T-helper 1 cell treated with Interleukin-12 subunit alpha and Interleukin-12 subunit beta and Interleukin-4 antibody, amounts not matched to agents 30 μg/mL and 1 μg/mL, for 36 hours (primary cell): ENCODE results near the gene GRAMD1A.
"Not testable (repeated sequence)": the region's sequence is repeated elsewhere in the genome, so short reads cannot be mapped to it uniquely, and the experiment has no call there.

Source experiments
- H3K27ac Mint-ChIP-seq: one replicate; pipeline ENCODE4 v1.8.0; 2021; ENCODE audit warnings: mild to moderate bottlenecking, mixed read lengths
- H3K27me3 Mint-ChIP-seq: one replicate; pipeline ENCODE4 v1.8.0; 2021; ENCODE audit warnings: low read depth, mixed read lengths
- H3K36me3 Mint-ChIP-seq: one replicate; pipeline ENCODE4 v1.8.0; 2021; ENCODE audit warnings: low read depth, mixed read lengths
- H3K4me1 Mint-ChIP-seq: one replicate; pipeline ENCODE4 v1.8.0; 2021; ENCODE audit warnings: low read depth, mixed read lengths
- H3K4me3 Mint-ChIP-seq: one replicate; pipeline ENCODE4 v1.8.0; 2021; ENCODE audit warnings: mild to moderate bottlenecking, moderate library complexity, mixed read lengths
- H3K9me3 Mint-ChIP-seq: one replicate; pipeline ENCODE4 v1.8.0; 2021; ENCODE audit warnings: mixed read lengths

GRAMD1A gene

DNA sequence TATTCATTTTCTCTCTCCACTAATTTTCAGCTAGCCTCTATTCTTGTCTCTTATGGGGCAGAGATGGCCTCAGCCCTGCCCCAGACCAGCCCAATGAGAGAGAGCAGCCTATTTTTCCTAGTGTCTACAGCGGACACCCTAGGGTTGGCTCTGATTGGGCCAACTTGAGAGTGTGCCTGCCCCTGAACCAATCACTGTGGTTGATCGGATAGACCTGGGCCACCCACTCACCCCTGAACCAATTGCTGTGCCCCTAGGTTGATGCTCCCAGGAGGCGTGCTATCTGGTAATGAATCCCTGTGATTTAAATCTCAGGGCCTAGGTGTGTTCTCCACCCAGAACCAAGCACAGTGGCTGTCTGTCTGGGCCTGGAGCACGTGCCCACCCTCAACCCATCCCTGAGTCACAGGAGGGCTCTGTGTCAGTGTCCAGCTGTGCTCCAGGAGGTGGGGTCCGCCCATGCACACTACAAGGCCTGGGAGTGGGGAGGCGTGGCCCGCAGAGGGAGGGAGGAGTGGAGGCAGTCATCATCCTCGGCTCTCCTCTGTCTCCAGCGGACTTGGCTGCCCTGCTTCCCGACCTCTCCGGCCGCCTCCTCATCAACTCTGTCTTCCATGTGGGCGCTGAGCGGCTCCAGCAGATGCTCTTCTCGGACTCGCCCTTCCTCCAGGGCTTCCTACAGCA lies 15.3 kb downstream of the GRAMD1A start:
- no peak overlapping the region for H3K27ac Mint-ChIP-seq
- no peak overlapping the region for H3K4me3 Mint-ChIP-seq
- no peaks in the 10 kb centered on the region for H3K27me3 Mint-ChIP-seq
- no peaks in the 10 kb centered on the region for H3K9me3 Mint-ChIP-seq
- peaks cover 47% of the 10 kb centered on the region for H3K36me3 Mint-ChIP-seq
- H3K4me1 Mint-ChIP-seq = peaks cover 36% of the 10 kb centered on the region

DNA sequence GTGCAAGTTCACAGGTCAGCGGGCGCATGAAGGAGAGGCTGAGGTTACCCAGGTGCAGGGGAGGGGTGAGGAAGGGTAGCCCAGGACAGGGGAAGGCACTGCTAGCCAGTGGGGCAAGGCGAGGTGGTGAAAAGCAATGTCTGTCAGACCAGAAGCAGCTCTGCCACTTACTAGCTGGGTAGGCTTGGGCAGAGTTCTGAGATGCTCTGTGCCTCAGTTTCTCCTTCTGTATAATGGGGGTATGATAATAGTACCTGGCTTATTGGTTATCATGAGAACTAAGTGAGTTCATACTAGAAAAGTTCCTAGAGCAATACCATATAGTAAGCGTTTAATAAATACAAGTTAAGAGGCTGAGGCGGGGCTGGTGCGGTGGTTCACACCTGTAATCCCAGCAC lies 15.8 kb downstream of the GRAMD1A start:
- H3K27me3 Mint-ChIP-seq = no peaks in the 10 kb centered on the region
- H3K4me3 Mint-ChIP-seq = no peak overlapping the region
- no peak overlapping the region for H3K27ac Mint-ChIP-seq
- H3K36me3 Mint-ChIP-seq = peaks cover 47% of the 10 kb centered on the region
- peaks cover 33% of the 10 kb centered on the region for H3K4me1 Mint-ChIP-seq
- no peaks in the 10 kb centered on the region for H3K9me3 Mint-ChIP-seq

DNA sequence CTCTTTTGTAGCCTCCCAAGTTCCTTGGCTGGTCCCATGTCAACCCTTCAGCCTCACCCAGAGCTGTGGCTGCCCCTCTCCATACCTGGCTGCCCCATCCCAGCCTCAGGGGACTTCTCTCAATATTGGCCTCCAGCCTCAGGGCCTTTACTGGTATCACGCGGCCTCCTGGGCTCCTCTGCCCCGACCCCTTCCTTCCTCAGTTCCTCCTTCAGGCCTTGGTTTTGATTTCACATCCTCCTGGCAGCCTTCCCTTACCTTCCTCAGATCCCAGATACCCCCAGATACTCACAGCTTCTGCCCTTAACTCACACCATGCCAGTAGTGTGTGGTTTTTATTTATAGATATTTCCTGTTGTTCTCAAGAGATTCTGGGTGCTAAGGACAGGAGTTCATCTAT lies 17.4 kb downstream of the GRAMD1A start:
- H3K27me3 Mint-ChIP-seq = no peaks in the 10 kb centered on the region
- H3K36me3 Mint-ChIP-seq = peaks cover 46% of the 10 kb centered on the region
- no peaks in the 10 kb centered on the region for H3K9me3 Mint-ChIP-seq
- peaks cover 24% of the 10 kb centered on the region for H3K4me1 Mint-ChIP-seq
- H3K4me3 Mint-ChIP-seq = no peak overlapping the region
- no peak overlapping the region for H3K27ac Mint-ChIP-seq

DNA sequence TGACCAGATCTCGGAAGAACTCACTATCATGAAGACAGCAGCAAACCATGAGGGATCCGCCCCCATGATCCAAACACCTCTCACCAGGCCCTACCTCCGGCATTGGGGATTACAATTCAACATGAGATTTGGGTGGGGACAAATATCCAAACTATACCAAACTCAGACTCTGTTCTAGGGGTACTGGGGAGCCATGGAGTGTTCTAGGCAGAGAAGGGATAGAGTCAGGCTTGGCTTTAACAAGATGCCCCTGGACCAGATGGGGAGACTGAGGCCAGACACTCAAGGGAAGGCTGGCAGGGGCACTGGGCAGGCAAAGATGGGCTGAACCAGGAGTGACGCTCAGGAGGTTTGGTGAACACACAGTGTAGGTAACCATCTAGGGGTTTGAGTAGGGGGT lies 18.3 kb downstream of the GRAMD1A start:
- Mint-ChIP-seq H3K36me3 (peaks cover 46% of the 10 kb centered on the region), H3K4me1 (peaks cover 15% of the 10 kb centered on the region), H3K27me3 (no peaks in the 10 kb centered on the region), H3K27ac (no peak overlapping the region), H3K9me3 (no peaks in the 10 kb centered on the region), H3K4me3 (no peak overlapping the region)

DNA sequence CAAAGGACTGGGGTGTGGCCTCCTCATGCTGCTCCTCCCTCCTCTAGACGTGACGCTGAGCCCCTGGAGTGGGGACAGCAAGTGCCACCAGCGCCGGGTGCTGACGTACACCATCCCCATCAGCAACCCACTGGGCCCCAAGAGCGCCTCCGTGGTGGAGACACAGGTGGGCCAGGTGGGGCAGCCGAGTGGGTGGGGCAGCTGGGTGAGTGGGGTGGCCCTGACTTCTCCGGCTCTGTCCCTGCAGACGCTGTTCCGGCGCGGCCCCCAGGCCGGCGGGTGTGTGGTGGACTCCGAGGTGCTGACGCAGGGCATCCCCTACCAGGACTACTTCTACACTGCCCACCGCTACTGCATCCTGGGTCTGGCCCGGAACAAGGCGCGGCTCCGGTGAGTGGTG lies 19.0 kb downstream of the GRAMD1A start:
- Mint-ChIP-seq H3K9me3 (no peaks in the 10 kb centered on the region), H3K27ac (no peak overlapping the region), H3K36me3 (peaks cover 43% of the 10 kb centered on the region), H3K4me3 (no peak overlapping the region), H3K27me3 (no peaks in the 10 kb centered on the region), H3K4me1 (peaks cover 9% of the 10 kb centered on the region)

DNA sequence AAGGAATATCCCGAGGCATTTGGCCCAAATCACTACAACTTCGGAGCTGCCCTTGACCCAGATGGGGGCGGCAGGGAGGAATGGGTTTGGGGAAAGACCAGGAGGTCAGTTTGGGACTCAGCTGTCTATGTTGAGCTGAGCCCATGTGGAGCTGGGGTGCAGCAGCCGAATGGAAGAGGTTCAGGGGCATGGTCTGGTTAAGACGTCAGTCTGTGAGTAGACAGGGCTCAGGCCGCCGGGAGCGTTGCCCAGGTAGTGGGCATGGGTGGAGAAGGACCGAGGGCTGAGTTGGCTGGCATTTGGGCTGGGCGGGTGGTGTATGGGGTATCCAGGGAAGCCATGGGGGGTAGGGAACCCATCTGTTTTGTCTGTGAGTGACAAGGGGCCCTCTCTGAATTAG lies 20.9 kb downstream of the GRAMD1A start:
- Mint-ChIP-seq H3K4me1 (no peaks in the 10 kb centered on the region), H3K27ac (no peak overlapping the region)

DNA sequence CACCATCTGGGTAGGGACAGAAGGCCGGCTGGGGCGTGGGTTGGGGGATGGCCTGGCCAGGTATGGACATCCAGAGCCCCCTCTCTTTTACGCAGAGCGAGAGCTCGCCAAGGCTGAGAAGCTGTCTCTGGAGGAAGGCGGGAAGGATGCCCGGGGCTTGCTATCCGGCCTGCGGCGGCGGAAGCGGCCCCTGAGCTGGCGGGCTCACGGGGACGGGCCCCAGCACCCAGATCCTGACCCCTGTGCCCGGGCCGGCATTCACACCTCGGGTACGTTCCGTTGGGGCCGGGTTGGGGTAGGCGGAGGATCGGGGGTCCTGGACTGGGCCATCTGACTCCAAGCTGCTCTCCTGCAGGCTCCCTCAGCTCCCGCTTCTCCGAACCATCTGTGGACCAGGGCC lies 21.5 kb downstream of the GRAMD1A start:
- H3K36me3 Mint-ChIP-seq = peaks cover 35% of the 10 kb centered on the region
- H3K27ac Mint-ChIP-seq = no peak overlapping the region
- H3K4me3 Mint-ChIP-seq = no peak overlapping the region
- H3K27me3 Mint-ChIP-seq = no peaks in the 10 kb centered on the region
- H3K4me1 Mint-ChIP-seq = no peaks in the 10 kb centered on the region
- H3K9me3 Mint-ChIP-seq = no peaks in the 10 kb centered on the region

More for the DNA sequence above, 20.9 kb downstream of the GRAMD1A start:
- no peak overlapping the region for H3K4me3 Mint-ChIP-seq
- peaks cover 36% of the 10 kb centered on the region for H3K36me3 Mint-ChIP-seq
- no peaks in the 10 kb centered on the region for H3K27me3 Mint-ChIP-seq
- H3K9me3 Mint-ChIP-seq = no peaks in the 10 kb centered on the region

DNA sequence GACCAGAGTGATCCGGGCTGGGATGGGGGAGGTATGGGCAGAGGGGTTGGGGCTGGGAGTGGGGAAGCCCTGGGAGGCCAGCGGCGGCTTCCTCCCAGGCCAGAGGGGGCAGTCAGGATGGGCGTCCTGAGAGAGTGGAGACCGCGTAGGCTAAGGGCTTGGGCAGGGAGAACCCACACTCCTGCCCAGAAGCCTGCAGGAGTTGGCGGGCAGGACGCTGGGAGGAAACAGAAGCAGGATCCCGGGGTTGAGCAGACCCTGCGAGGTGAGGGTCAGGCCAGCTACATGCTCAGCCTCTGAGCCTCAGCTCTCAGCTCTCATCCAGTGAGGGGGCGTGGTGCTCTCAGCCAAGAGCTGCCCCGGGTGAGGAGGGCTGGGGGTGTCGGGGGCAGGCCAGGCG lies 22.3 kb downstream of the GRAMD1A start:
- Mint-ChIP-seq H3K27me3 (no peaks in the 10 kb centered on the region), H3K36me3 (peaks cover 35% of the 10 kb centered on the region), H3K4me3 (no peak overlapping the region), H3K27ac (no peak overlapping the region), H3K9me3 (no peaks in the 10 kb centered on the region), H3K4me1 (no peaks in the 10 kb centered on the region)

DNA sequence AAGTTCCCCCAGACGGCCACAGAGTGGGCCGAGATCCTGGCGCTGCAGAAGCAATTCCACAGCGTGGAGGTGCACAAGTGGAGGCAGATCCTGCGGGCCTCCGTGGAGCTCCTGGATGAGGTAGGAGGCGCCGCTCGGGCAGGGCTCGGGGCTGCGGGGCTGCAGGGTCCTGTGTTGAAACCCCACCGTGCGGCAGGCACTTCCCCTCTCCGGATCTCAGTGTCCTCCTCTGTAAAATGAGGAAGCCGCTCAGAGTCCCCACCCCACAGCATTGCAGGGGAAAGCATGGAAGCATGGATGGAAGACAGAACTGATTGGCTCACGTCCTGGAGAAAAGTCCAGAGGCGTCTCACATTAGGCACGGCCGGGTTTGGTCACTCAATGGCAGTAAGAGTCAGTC lies 23.3 kb downstream of the GRAMD1A start:
- H3K27me3 Mint-ChIP-seq = no peaks in the 10 kb centered on the region
- H3K27ac Mint-ChIP-seq = no peak overlapping the region
- H3K4me1 Mint-ChIP-seq = no peaks in the 10 kb centered on the region
- H3K36me3 Mint-ChIP-seq = peaks cover 28% of the 10 kb centered on the region
- H3K9me3 Mint-ChIP-seq = no peaks in the 10 kb centered on the region
- no peak overlapping the region for H3K4me3 Mint-ChIP-seq

DNA sequence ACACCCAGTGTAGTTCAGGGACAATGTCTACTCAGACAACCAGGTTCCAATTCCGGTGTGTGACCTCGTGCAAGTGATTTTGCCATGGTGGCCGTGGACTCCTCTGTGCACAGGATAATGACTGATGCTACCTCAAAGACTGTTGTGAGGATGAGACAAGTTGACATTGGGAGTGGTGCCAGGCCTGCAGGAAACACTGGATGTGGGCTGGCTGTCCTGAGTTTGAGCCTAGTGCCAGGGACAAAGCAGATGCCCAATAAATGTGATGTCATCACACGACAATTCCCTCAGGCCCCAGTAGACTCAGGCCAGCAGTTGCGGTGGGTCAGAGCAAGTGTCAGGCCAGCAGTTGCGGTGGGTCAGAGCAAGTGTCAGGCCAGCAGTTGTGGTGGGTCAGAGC lies 24.0 kb downstream of the GRAMD1A start:
- no peak overlapping the region for H3K27ac Mint-ChIP-seq
- no peaks in the 10 kb centered on the region for H3K27me3 Mint-ChIP-seq
- H3K4me3 Mint-ChIP-seq = no peak overlapping the region
- no peaks in the 10 kb centered on the region for H3K4me1 Mint-ChIP-seq
- H3K36me3 Mint-ChIP-seq = peaks cover 25% of the 10 kb centered on the region
- H3K9me3 Mint-ChIP-seq = no peaks in the 10 kb centered on the region

DNA sequence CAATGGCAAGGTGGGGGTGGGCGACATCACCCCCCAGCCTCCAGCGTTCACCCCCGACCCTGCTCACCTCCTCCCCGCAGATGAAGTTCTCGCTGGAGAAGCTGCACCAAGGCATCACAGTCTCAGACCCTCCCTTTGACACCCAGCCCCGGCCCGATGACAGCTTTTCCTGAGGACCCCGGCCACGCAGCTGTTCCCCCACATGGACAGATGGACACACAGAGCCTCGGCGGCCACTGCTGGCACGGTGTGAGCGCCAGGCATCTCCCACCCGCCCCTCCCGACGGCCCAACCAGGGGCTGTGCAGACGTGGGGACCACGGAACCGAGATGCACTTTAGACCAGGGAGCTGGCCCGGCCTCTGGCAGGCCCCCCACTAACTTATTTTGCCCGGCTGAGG lies 25.8 kb downstream of the GRAMD1A start:
- Mint-ChIP-seq H3K4me1 (no peaks in the 10 kb centered on the region), H3K4me3 (no peak overlapping the region), H3K9me3 (no peaks in the 10 kb centered on the region), H3K36me3 (peaks cover 15% of the 10 kb centered on the region), H3K27ac (no peak overlapping the region), H3K27me3 (peaks cover 4% of the 10 kb centered on the region)

DNA sequence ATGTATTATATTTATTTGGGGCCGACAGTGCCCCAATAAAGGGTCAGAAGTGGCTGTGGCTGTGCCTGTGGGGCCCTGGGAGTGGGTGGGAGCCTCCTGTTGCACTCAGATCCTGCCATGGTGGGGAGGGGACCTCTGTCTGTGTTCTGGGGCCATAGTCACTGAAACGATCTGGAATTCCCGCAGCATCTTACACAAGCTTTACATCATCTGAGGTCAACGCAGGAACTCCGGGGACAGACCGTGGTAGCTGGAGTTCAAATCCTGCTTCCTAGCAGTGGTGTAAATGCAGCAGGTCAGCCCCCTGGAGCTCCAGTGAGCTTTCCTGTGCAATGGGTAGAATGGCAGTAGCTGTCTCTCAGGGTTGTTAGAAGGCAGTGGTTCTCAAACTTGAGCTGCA lies 26.3 kb downstream of the GRAMD1A start:
- Mint-ChIP-seq H3K4me1 (peaks cover 4% of the 10 kb centered on the region), H3K27me3 (peaks cover 9% of the 10 kb centered on the region), H3K36me3 (peaks cover 17% of the 10 kb centered on the region), H3K4me3 (no peak overlapping the region), H3K9me3 (no peaks in the 10 kb centered on the region), H3K27ac (no peak overlapping the region)

DNA sequence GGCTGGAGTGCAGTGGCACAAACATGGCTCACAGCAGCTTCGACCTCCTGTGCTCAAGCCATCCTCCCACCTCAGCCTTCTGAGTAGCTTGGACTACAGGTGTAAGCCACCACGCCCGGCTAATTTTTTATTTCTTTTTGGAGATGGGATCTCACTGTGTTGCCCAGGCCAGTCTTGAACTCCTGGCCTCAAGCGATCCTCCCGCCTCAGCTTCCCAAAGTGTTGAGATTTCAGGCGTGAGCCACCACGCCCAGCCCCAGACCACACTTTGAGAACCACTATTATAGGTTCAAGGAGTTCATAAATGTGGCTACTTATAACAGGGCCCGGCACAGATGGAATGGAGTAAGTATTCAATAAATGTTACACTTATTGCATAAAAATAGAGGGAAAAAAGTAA lies 26.9 kb downstream of the GRAMD1A start:
- Mint-ChIP-seq H3K27me3 (peaks cover 14% of the 10 kb centered on the region), H3K36me3 (peaks cover 16% of the 10 kb centered on the region), H3K9me3 (no peaks in the 10 kb centered on the region), H3K4me1 (peaks cover 6% of the 10 kb centered on the region), H3K4me3 (no peak overlapping the region), H3K27ac (no peak overlapping the region)

DNA sequence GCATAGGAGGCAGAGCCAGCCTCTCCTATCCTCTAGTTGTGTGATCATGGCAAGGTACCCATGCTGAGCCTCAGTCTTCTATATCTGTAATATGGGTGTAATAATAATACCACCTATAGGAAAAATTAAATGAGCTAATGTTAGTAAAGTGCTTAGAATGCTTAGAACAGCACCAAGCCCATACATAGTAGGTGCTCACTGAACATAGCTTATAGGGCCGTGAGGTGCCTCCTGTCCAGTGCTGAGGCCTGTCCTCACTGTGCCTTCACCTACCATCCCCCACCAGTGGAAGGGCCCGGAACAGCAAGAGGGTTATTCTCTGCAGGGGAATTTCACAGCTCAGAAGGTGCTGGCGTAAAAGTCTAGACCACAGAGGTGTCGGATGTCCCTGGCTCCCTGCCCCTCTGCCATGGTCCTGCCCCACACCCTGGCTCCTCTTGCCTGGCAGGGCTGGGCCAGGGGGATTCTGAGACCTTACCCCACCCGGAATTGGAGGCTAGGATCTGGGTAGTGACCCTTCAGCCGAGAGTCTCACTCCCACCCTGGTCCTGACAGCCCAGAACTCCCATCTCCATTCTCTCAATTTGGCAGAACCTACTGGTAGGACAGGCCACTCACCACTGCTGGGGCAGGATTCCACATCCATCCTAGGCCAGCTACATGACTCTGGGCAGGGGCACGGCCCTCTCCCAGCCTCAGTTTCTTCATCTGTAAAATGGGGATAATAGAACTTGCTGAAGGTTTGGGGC lies 27.9 kb downstream of the GRAMD1A start:
- H3K27ac Mint-ChIP-seq = no peak overlapping the region
- H3K27me3 Mint-ChIP-seq = peaks cover 22% of the 10 kb centered on the region
- H3K36me3 Mint-ChIP-seq = peaks cover 11% of the 10 kb centered on the region
- H3K4me3 Mint-ChIP-seq = no peak overlapping the region
- H3K9me3 Mint-ChIP-seq = no peaks in the 10 kb centered on the region
- peaks cover 6% of the 10 kb centered on the region for H3K4me1 Mint-ChIP-seq

DNA sequence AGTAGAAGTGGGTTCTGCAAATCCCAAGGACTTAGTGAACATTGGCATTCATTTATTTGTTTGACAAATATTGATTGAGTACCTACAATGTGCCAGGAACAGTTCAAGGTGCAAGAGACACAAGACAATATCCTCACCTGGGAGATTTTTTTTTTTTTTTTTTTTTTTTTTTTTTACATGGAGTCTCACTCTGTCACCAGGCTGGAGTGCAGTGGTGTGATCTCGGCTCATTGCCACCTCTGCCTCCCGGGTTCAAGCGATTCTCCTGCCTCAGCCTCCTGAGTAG lies 28.4 kb downstream of the GRAMD1A start:
- not testable (repeated sequence) for H3K4me1 Mint-ChIP-seq, H3K9me3 Mint-ChIP-seq, H3K4me3 Mint-ChIP-seq, H3K36me3 Mint-ChIP-seq, H3K27ac Mint-ChIP-seq
- H3K27me3 Mint-ChIP-seq = peaks cover 25% of the 10 kb centered on the region
